IgD-negative memory B cell (primary cell): ENCODE data around the gene PDE3A. TPM values are rescaled to one million over a fixed set of nuclear protein-coding genes. Genes with fewer than 3 reads are reported as not detected.

Source experiments
- H3K27ac Mint-ChIP-seq, 3 donors: one replicate each; pipeline ENCODE4 v1.8.0; 2020 to 2022; ENCODE audit warnings: mild to moderate bottlenecking in 3 of 3, mixed read lengths in 3 of 3, moderate library complexity in 1 of 3
- H3K27me3 Mint-ChIP-seq: one replicate; pipeline ENCODE4 v1.8.0; 2021; ENCODE audit warnings: mixed read lengths
- H3K36me3 Mint-ChIP-seq: one replicate; pipeline ENCODE4 v1.8.0; 2020; ENCODE audit warnings: mild to moderate bottlenecking, mixed read lengths
- H3K4me1 Mint-ChIP-seq, 3 donors: one replicate each; pipeline ENCODE4 v1.8.0; 2020 to 2022; ENCODE audit warnings: mixed read lengths in 3 of 3, mild to moderate bottlenecking in 1 of 3
- H3K4me3 Mint-ChIP-seq, 4 donors: one replicate each; pipeline ENCODE4 v1.8.0; 2020 to 2022; ENCODE audit warnings: mild to moderate bottlenecking in 4 of 4, mixed read lengths in 4 of 4, moderate library complexity in 3 of 4
- H3K9me3 Mint-ChIP-seq, 3 donors: one replicate each; pipeline ENCODE4 v1.8.0; 2020 to 2021; ENCODE audit warnings: mixed read lengths in 3 of 3, mild to moderate bottlenecking in 1 of 3
- polyA plus RNA-seq: library from polyadenylated mRNA; unstranded; fragments of 300-500 nt; fragmentation: Illumina TruSeq; gene quantifications from one replicate; pipeline ENCODE4 v1.2.3, GENCODE V29; 2021

The PDE3A gene
- polyA plus RNA-seq, 1 donor from 2014 or later, result not detected

GRCh38 chr12:20681334-20681733 is 313.0 kb downstream of the PDE3A start:
- Mint-ChIP-seq H3K27me3 (no peaks in the 10 kb centered on the region), H3K4me3 (no peak overlapping the region), H3K9me3 (peaks cover 4 to 9% (median 7%) of the 10 kb centered on the region in 3 donors), H3K27ac (no peak overlapping the region), H3K4me1 (no peaks in the 10 kb centered on the region), H3K36me3 (peaks cover 2% of the 10 kb centered on the region)

GRCh38 chr12:20695232-20695631 is 326.9 kb downstream of the PDE3A start, which contains the start of gene SLCO1C1:
Gene SLCO1C1 (plus strand): TSS chr12:20695332. CDS start chr12:20699577, 4,245 bp downstream.
- Mint-ChIP-seq H3K9me3 (peaks cover 1 to 4% (median 2%) of the 10 kb centered on the region in 3 donors), H3K36me3 (no peaks in the 10 kb centered on the region), H3K4me1 (peaks cover 0 to 2% (median 0%) of the 10 kb centered on the region in 3 donors), H3K4me3 (no peak within 1 kb of the TSS), H3K27ac (no peak within 1 kb of the TSS), H3K27me3 (no peaks in the 10 kb centered on the region)

DNA sequence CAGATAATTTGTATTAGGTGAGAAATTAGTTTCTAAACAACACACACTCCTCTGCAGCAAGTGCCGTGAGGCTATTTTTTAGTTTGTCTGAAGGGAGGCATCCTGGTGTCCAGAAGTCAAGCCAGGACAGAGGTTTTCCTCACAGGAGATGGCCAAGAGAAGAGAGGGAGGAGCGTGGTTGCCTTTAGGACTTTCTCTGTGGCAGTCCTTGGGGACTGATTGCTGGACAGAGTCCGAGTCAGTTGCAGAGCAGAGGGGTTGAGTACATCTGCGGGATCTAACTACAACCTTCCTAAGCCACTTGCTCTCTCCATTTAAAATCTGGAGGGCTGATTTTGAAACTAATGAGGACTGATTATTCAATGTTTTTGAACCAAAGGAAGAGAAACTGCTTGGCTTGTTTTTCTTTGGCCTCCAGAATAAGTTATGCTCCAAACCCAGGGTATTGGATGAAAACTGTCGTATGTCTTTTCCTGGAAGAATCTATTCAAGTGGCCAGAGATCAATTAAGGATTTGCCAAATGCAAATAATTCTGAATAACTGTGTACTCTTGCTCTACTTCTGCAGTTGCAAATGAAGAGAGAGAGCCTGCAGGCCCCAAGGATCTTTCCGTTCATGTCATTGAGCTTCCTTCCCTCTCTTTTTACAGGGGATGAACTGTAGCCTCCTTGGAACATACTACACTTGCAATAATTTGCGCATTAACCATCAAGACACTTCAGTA is 328.0 kb downstream of the PDE3A start:
- no peaks in the 10 kb centered on the region for H3K27me3 Mint-ChIP-seq
- no peak overlapping the region for H3K27ac Mint-ChIP-seq
- H3K4me3 Mint-ChIP-seq, result no peak overlapping the region
- H3K4me1 Mint-ChIP-seq, result peaks cover 0 to 2% (median 0%) of the 10 kb centered on the region in 3 donors
- H3K36me3 Mint-ChIP-seq, result no peaks in the 10 kb centered on the region
- H3K9me3 Mint-ChIP-seq, result peaks cover 0 to 7% (median 1%) of the 10 kb centered on the region in 3 donors

DNA sequence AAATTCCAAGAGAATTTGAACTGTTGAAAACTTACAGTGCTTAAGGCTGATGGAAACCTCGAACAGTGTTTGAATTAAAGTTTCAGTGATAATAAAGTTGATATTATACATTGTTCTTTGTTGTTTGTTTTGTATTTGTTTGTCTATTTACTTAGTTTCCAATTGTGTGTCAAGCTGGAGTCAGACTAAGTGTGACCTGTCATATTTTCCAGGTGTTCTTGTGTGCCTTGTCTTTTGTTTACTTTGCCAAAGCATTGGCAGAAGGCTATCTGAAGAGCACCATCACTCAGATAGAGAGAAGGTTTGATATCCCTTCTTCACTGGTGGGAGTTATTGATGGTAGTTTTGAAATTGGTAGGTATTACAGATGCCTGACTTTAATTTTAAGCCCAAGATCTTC is 332.8 kb downstream of the PDE3A start:
- H3K27me3 Mint-ChIP-seq, result no peaks in the 10 kb centered on the region
- peaks cover 0 to 7% (median 0%) of the 10 kb centered on the region in 3 donors for H3K9me3 Mint-ChIP-seq
- H3K36me3 Mint-ChIP-seq, result peaks cover 1% of the 10 kb centered on the region
- H3K4me1 Mint-ChIP-seq, result no peaks in the 10 kb centered on the region
- H3K4me3 Mint-ChIP-seq, result no peak overlapping the region
- no peak overlapping the region for H3K27ac Mint-ChIP-seq

- Mint-ChIP-seq H3K27ac (no peak overlapping the region), H3K9me3 (peaks cover 0 to 10% (median 0%) of the 10 kb centered on the region in 3 donors), H3K36me3 (peaks cover 3% of the 10 kb centered on the region), H3K27me3 (no peaks in the 10 kb centered on the region), H3K4me3 (no peak overlapping the region), H3K4me1 (no peaks in the 10 kb centered on the region)
These were observed 336.5 kb downstream of the PDE3A start for GRCh38 chr12:20704860-20705259.

GRCh38 chr12:20711846-20712245 is 343.5 kb downstream of the PDE3A start:
- peaks cover 1 to 10% (median 2%) of the 10 kb centered on the region in 3 donors for H3K9me3 Mint-ChIP-seq
- no peaks in the 10 kb centered on the region for H3K27me3 Mint-ChIP-seq
- H3K36me3 Mint-ChIP-seq, result peaks cover 2% of the 10 kb centered on the region
- no peak overlapping the region for H3K27ac Mint-ChIP-seq
- no peaks in the 10 kb centered on the region for H3K4me1 Mint-ChIP-seq
- no peak overlapping the region for H3K4me3 Mint-ChIP-seq

GRCh38 chr12:20716037-20716436 is 347.7 kb downstream of the PDE3A start:
- H3K4me1 Mint-ChIP-seq, result no peaks in the 10 kb centered on the region
- no peak overlapping the region for H3K27ac Mint-ChIP-seq

GRCh38 chr12:20716985-20717384 is 348.6 kb downstream of the PDE3A start:
- H3K4me3 Mint-ChIP-seq, result no peak overlapping the region
- no peak overlapping the region for H3K27ac Mint-ChIP-seq
- no peaks in the 10 kb centered on the region for H3K4me1 Mint-ChIP-seq
- peaks cover 1 to 10% (median 4%) of the 10 kb centered on the region in 3 donors for H3K9me3 Mint-ChIP-seq
- no peaks in the 10 kb centered on the region for H3K27me3 Mint-ChIP-seq
- H3K36me3 Mint-ChIP-seq, result no peaks in the 10 kb centered on the region

More at GRCh38 chr12:20716037-20716436, 347.7 kb downstream of the PDE3A start:
- no peaks in the 10 kb centered on the region for H3K36me3 Mint-ChIP-seq
- H3K9me3 Mint-ChIP-seq, result peaks cover 1 to 10% (median 4%) of the 10 kb centered on the region in 3 donors
- no peak overlapping the region for H3K4me3 Mint-ChIP-seq
- H3K27me3 Mint-ChIP-seq, result no peaks in the 10 kb centered on the region

DNA sequence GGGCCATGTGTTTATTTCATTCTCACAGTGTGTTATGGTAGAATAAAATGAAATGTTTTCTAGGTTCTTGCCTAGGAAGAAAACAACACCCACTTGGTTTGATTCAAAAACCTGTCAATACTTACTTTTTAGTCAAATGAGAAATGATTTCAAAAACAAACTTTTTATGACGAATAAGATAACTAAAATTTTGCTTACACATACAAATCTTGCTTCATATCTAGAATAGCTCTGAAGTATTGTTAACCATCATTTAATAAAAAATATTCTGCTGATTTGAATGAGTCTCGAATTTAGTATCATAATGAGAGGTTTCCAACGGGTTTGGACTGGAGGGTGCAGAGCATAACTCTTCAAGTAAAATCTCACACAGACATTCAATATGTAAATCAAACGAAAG is 350.0 kb downstream of the PDE3A start:
- Mint-ChIP-seq H3K27me3 (no peaks in the 10 kb centered on the region), H3K27ac (no peak overlapping the region), H3K4me3 (no peak overlapping the region), H3K9me3 (peaks cover 1 to 5% (median 2%) of the 10 kb centered on the region in 3 donors), H3K4me1 (no peaks in the 10 kb centered on the region), H3K36me3 (no peaks in the 10 kb centered on the region)

DNA sequence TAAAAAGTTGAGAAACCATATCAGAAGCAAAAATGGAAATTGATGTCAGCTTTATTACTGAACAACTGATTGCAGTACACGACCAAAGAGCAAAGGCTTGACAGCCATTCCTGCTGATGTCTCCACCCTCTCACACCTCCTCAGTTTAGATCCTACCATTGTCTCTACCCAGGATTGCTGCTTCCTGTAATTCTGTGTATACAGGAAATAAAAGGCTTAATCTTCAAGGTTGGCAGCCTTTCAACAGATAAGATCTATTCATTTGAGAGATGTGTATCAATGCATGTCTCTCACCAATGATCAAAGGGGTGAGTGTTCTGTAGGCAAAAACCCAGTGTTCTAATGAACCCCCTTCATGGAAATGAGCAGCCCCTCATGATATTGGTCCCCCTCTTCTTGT is 353.8 kb downstream of the PDE3A start:
- H3K4me3 Mint-ChIP-seq, result no peak overlapping the region
- H3K9me3 Mint-ChIP-seq, result peaks cover 1 to 9% (median 2%) of the 10 kb centered on the region in 3 donors
- no peak overlapping the region for H3K27ac Mint-ChIP-seq
- no peaks in the 10 kb centered on the region for H3K27me3 Mint-ChIP-seq
- no peaks in the 10 kb centered on the region for H3K36me3 Mint-ChIP-seq
- H3K4me1 Mint-ChIP-seq, result no peaks in the 10 kb centered on the region

DNA sequence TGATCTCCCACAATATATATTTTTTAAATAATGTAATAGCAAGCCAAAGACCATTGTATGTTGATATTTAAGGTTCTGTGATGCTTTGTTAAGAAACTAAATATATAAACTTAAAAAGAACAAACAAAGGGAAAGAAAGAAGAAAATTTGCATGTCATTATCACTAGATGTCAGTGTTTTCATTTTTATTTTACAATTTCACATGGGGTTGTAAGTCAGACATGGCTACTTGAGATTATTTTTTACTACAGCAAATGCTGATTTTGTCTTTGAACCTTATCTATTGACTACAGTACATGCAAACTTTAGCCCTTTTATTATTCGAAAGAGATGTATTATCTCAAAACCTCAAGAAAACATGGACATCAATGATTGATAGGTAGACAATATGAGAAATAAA is 362.9 kb downstream of the PDE3A start:
- H3K4me3 Mint-ChIP-seq, result no peak overlapping the region
- no peaks in the 10 kb centered on the region for H3K4me1 Mint-ChIP-seq
- no peaks in the 10 kb centered on the region for H3K27me3 Mint-ChIP-seq
- no peaks in the 10 kb centered on the region for H3K36me3 Mint-ChIP-seq
- H3K27ac Mint-ChIP-seq, result no peak overlapping the region
- peaks cover 0 to 4% (median 0%) of the 10 kb centered on the region in 3 donors for H3K9me3 Mint-ChIP-seq
